HepG2 (cell line): ENCODE data around the gene RTN1. TPM values are rescaled to one million over a fixed set of nuclear protein-coding genes. Genes with fewer than 3 reads are reported as not detected.

ENCODE experiments used
- ATAC-seq: fragments of 200-7000 bp; cut with Tn5 transposase; 3 replicates; pipeline ENCODE4 v1.9.1; 2020; ENCODE audit warnings: mild to moderate bottlenecking, moderate library complexity
- BruUV-seq: library from RNA; stranded (reverse); fragments of 400-500 nt; replicated peaks from 2 replicates; lab custom pipeline; 2021; lab: Mats Ljungman, UMichigan
- CTCF ChIA-PET: fragments of 300-600 bp; formaldehyde crosslinking; extraction: SDS; loops from one replicate; lab custom pipeline; 2021; ENCODE audit warnings: low total read pairs, inconsistent platforms, low intra/inter-chr PET ratio; lab: Yijun Ruan, JAX
- POLR2A ChIA-PET: fragments of 350-600 bp; sonication (Branson Sonifier 250); formaldehyde crosslinking; loops from one replicate; lab custom pipeline; 2020; ENCODE audit warnings: antibody characterized with exemption, inconsistent platforms; lab: Yijun Ruan, JAX
- DNase-seq: peaks from one replicate; pipeline ENCODE4 v3.0.0-alpha.2; 2015; ENCODE audit warnings: low spot score
- FAIRE-seq: peaks from 3 replicates; lab custom pipeline; 2011; peaks lifted over from hg19 to GRCh38; lab: Jason Lieb, UNC
- H2AFZ ChIP-seq: one replicate; pipeline ENCODE4 v1.6.1; 2011; ENCODE audit warnings: low read length, inconsistent platforms
- H3K27ac ChIP-seq: fragments of 300-600 bp; 3 replicates; pipeline ENCODE4 v1.8.0; 2011; ENCODE audit warnings: mixed run types, mild to moderate bottlenecking, mixed read lengths, low read length, inconsistent platforms; ENCODE audit not compliant: insufficient read depth; ENCODE audit errors: extremely low read length
- H3K27me3 ChIP-seq, 2 experiments: fragments of 200-600 bp in 1 of 2; 2 replicates in 1 of 2; 3 replicates in 1 of 2; pipeline versions ENCODE4 v1.6.0 to v1.8.0; 2011; ENCODE audit warnings: low read length in 2 of 2, mild to moderate bottlenecking in 2 of 2, moderate library complexity in 2 of 2, inconsistent platforms in 1 of 2; ENCODE audit not compliant: insufficient read depth in 2 of 2, control insufficient read depth in 1 of 2
- H3K36me3 ChIP-seq, 2 experiments: fragments of 200-600 bp in 1 of 2; replicated peaks in 1 of 2; 2 replicates in 1 of 2; 3 replicates in 1 of 2; pipeline versions ENCODE4 v1.5.1 to v1.8.0; 2011; ENCODE audit warnings: low read length in 2 of 2, inconsistent platforms in 1 of 2; ENCODE audit not compliant: insufficient read depth in 2 of 2, control insufficient read depth in 1 of 2
- H3K4me1 ChIP-seq: 2 replicates; pipeline ENCODE4 v1.5.1; 2012; ENCODE audit warnings: low read length, inconsistent platforms; ENCODE audit not compliant: insufficient read depth
- H3K4me2 ChIP-seq: 2 replicates; pipeline ENCODE4 v1.6.0; 2011; ENCODE audit warnings: low read depth, low read length, inconsistent platforms
- H3K4me3 ChIP-seq, 3 experiments: fragments of 200-600 bp in 1 of 3; sonication (generic), shearing (Covaris generic) in 1 of 3; replicated peaks in 1 of 3; 2 replicates each; pipeline ENCODE4 v1.5.1; 2011 to 2016; ENCODE audit warnings: low read length in 3 of 3, inconsistent platforms in 2 of 3, low read depth in 2 of 3, mild to moderate bottlenecking in 2 of 3, control low read depth in 1 of 3, mixed read lengths in 1 of 3; ENCODE audit not compliant: insufficient read depth in 1 of 3
- H3K79me2 ChIP-seq: one replicate; pipeline ENCODE4 v1.6.1; 2011; ENCODE audit warnings: low read length, inconsistent platforms; ENCODE audit not compliant: insufficient read depth
- H3K9ac ChIP-seq: 2 replicates; pipeline ENCODE4 v1.6.0; 2011; ENCODE audit warnings: mild to moderate bottlenecking, low read depth, low read length, inconsistent platforms; ENCODE audit not compliant: insufficient read depth
- H3K9me3 ChIP-seq: 2 replicates; pipeline ENCODE4 v1.5.1; 2012; ENCODE audit warnings: mild to moderate bottlenecking, low read length
- H4K20me1 ChIP-seq: 2 replicates; pipeline ENCODE4 v1.6.0; 2011; ENCODE audit warnings: inconsistent platforms, mild to moderate bottlenecking, low read length, moderate library complexity; ENCODE audit not compliant: insufficient read depth
- BHLHE40 ChIP-seq: IDR thresholded peaks from 2 replicates; pipeline ENCODE4 v1.6.1; 2011; ENCODE audit warnings: low read length, improper control_type of control experiment
- CBFB ChIP-seq: sonication (generic); formaldehyde crosslinking; IDR thresholded peaks from 2 replicates; pipeline ENCODE4 v1.4.0; 2020; ENCODE audit warnings: missing genetic modification reagents
- CBX2 ChIP-seq, 2 experiments: fragments of 200-600 bp in 1 of 2; sonication (generic); formaldehyde crosslinking in 1 of 2; IDR thresholded peaks; 2 replicates each; pipeline versions ENCODE4 v1.7.0 to v1.8.1; 2018 to 2022; ENCODE audit warnings: low read depth in 2 of 2, low read length in 1 of 2, mild to moderate bottlenecking in 1 of 2, missing genetic modification reagents in 1 of 2
- CSRNP1 ChIP-seq: sonication (generic); formaldehyde crosslinking; IDR thresholded peaks from 2 replicates; pipeline ENCODE4 v1.8.1; 2023; ENCODE audit warnings: mild to moderate bottlenecking, missing genetic modification reagents
- FOXC1 ChIP-seq: sonication (generic); formaldehyde crosslinking; IDR thresholded peaks from 2 replicates; pipeline ENCODE4 v1.8.0; 2022; ENCODE audit warnings: mild to moderate bottlenecking, missing genetic modification reagents, borderline replicate concordance
- GATA4 ChIP-seq: sonication (generic); IDR thresholded peaks from 2 replicates; pipeline ENCODE4 v1.6.1; 2016; ENCODE audit warnings: antibody characterized with exemption, low read depth, borderline replicate concordance
- GFI1 ChIP-seq: sonication (generic); formaldehyde crosslinking; IDR thresholded peaks from 2 replicates; pipeline ENCODE4 v1.5.0; 2020; ENCODE audit warnings: missing genetic modification reagents, mild to moderate bottlenecking, borderline replicate concordance
- MLX ChIP-seq: IDR thresholded peaks from 2 replicates; pipeline ENCODE4 v1.6.1; 2016
- NR2F1 ChIP-seq, 2 experiments: fragments of 450-650 bp in 1 of 2; formaldehyde crosslinking in 1 of 2; IDR thresholded peaks; 2 replicates each; pipeline versions ENCODE4 v1.5.0 to v1.6.1; 2016 to 2020; ENCODE audit warnings: mild to moderate bottlenecking in 1 of 2, missing compliant biosample characterization in 1 of 2, missing genetic modification reagents in 1 of 2, moderate library complexity in 1 of 2
- PAF1 ChIP-seq: IDR thresholded peaks from 2 replicates; pipeline ENCODE4 v1.6.1; 2016; ENCODE audit warnings: missing genetic modification reagents, missing compliant biosample characterization
- PBX2 ChIP-seq: IDR thresholded peaks from 2 replicates; pipeline ENCODE4 v1.6.1; 2016; ENCODE audit warnings: control low read depth
- PCBP1 ChIP-seq: fragments of 200-400 bp; formaldehyde crosslinking; IDR thresholded peaks from 2 replicates; pipeline ENCODE4 v1.6.1; 2017; ENCODE audit warnings: mild to moderate bottlenecking, low read depth, low read length, borderline replicate concordance
- PHF20 ChIP-seq: sonication (generic); formaldehyde crosslinking; IDR thresholded peaks from 2 replicates; pipeline ENCODE4 v1.5.0; 2020; ENCODE audit warnings: mild to moderate bottlenecking, missing genetic modification reagents
- ZFAT ChIP-seq: sonication (generic); formaldehyde crosslinking; conservative IDR thresholded peaks from 2 replicates; pipeline ENCODE4 v1.8.1; 2023; ENCODE audit warnings: missing genetic modification reagents, inconsistent platforms
- ZFP36L1 ChIP-seq: sonication (generic); formaldehyde crosslinking; IDR thresholded peaks from 2 replicates; pipeline ENCODE4 v1.8.0; 2022; ENCODE audit warnings: mild to moderate bottlenecking, missing genetic modification reagents, moderate library complexity
- ZNF441 ChIP-seq: sonication (generic); formaldehyde crosslinking; IDR thresholded peaks from 2 replicates; pipeline ENCODE4 v1.7.0; 2021; ENCODE audit warnings: missing genetic modification reagents, borderline replicate concordance
- ZNF569 ChIP-seq: sonication (generic); formaldehyde crosslinking; IDR thresholded peaks from 2 replicates; pipeline ENCODE4 v1.5.0; 2020; ENCODE audit warnings: mild to moderate bottlenecking, missing genetic modification reagents, moderate library complexity, borderline replicate concordance
- ZNF574 ChIP-seq: sonication (generic); formaldehyde crosslinking; IDR thresholded peaks from 2 replicates; pipeline ENCODE4 v1.4.0; 2020; ENCODE audit warnings: missing genetic modification reagents
- WGBS: methylation state at CpG from one replicate; pipeline ENCODE4 v1.1.6; 2017; ENCODE audit warnings: low lambda C conversion rate; 5-methylcytosine and 5-hydroxymethylcytosine counted together
- in situ Hi-C: cut with HindIII; loops from 2 replicates; pipeline ENCODE4 v1.10.0; 2017; ENCODE audit warnings: low pct_unique_long_range_greater_than_20kb; ENCODE audit not compliant: extremely low pct_ligation_motif_present
- intact Hi-C: fragments of 100-400 bp; cut with micrococcal nuclease; formaldehyde crosslinking; loops from one replicate; pipeline ENCODE4 v1.10.0; 2022; ENCODE audit not compliant: unreplicated experiment
- polyA plus RNA-seq, 8 experiments: library from polyadenylated mRNA; depleted of rRNA in 3 of 8; stranded (reverse) in 7 of 8; unstranded in 1 of 8; fragments of >200 nt; fragmentation: Illumina TruSeq in 4 of 8; extraction: Trizol in 4 of 8; gene quantifications; 2 replicates each; pipeline versions ENCODE4 v1.2.1 to v1.2.3, GENCODE V29; 2011 to 2016; ENCODE audit warnings: low read depth in 4 of 8, missing spikeins in 1 of 8, mixed read lengths in 1 of 8; ENCODE audit not compliant: insufficient read depth in 1 of 8
- total RNA-seq, 5 experiments: library from RNA; depleted of rRNA; stranded (reverse); fragments of >200 nt; fragmentation: Illumina TruSeq; extraction: Trizol; gene quantifications; 2 replicates each; pipeline ENCODE4 v1.2.3, GENCODE V29; 2016; ENCODE audit warnings: low read depth in 1 of 5

The RTN1 gene
- total and polyA plus RNA-seq, 2 of the 13 experiments (the other 11 are each of a cell fraction or from before 2014, with no cell fraction given) = 0.04 to 0.18 TPM

- TF ChIP-seq GFI1 (CRISPR knock-in tag) (no peak), FOXC1 (CRISPR knock-in tag) (no peak)
Observed at GRCh38 chr14:59566725-59567124, 303.9 kb downstream of the RTN1 start (continued).

GRCh38 chr14:59566296-59566695 is 304.3 kb downstream of the RTN1 start:
- DNase-seq (no peak), ATAC-seq (no peak), FAIRE-seq (no peak)
- H3K27ac ChIP-seq = no peak overlapping the region
- BruUV-seq = no TSS peak
- CTCF ChIA-PET = no interaction called here
- 0% methylated on average over 1 of the region's 1 CpG for WGBS
- H3K4me1 ChIP-seq = no peaks in the 10 kb centered on the region
- H4K20me1 ChIP-seq = no peaks in the 10 kb centered on the region
- H3K9me3 ChIP-seq = no peaks in the 10 kb centered on the region
- TF ChIP-seq CBX2 (IDR thresholded peaks at IDR 0.05; ENCODE audit: low read depth, low read length) (no peak), CBX2 (CRISPR knock-in tag; IDR thresholded peaks at IDR 0.05; ENCODE audit: low read depth) (no peak), GATA4 (no peak), CBFB (CRISPR knock-in tag) (no peak), PHF20 (CRISPR knock-in tag) (no peak), PBX2 (CRISPR knock-in tag) (no peak), NR2F1 (CRISPR knock-in tag; IDR thresholded peaks at IDR 0.05) (no peak), ZNF441 (CRISPR knock-in tag) (no peak), ZFP36L1 (CRISPR knock-in tag) (no peak), ZNF574 (CRISPR knock-in tag) (no peak), MLX (CRISPR knock-in tag) (no peak), BHLHE40 (no peak), PAF1 (CRISPR knock-in tag) (no peak), CSRNP1 (CRISPR knock-in tag) (no peak), PCBP1 (no peak), ZNF569 (CRISPR knock-in tag) (no peak), ZFAT (no peak)
- H3K79me2 ChIP-seq = no peaks in the 10 kb centered on the region
- no peak overlapping the region for H3K4me2 ChIP-seq
- H3K4me3 ChIP-seq = no peak overlapping the region
- no peaks in the 10 kb centered on the region for H3K36me3 ChIP-seq
- H3K9ac ChIP-seq = no peak overlapping the region
- intact Hi-C loops (no loop called here), in situ Hi-C loops (no loop called here)
- H3K27me3 ChIP-seq = no peaks in the 10 kb centered on the region
- POLR2A ChIA-PET = no interaction called here
- H2AFZ ChIP-seq = no peak overlapping the region
